OCI-LY7 (cell line): ENCODE measurements around the gene ZNF576.

Experiments
- CTCF ChIP-seq: fragments of 200-600 bp; sonication (generic); conservative IDR thresholded peaks from 2 replicates; pipeline ENCODE4 v1.5.1; 2014; ENCODE audit warnings: mild to moderate bottlenecking, antibody characterized with exemption, low read length, moderate library complexity, mixed read lengths
- EZH2phosphoT487 ChIP-seq: fragments of 200-600 bp; sonication (generic); IDR thresholded peaks from 2 replicates; pipeline ENCODE4 v1.6.1; 2018; ENCODE audit warnings: low read depth, borderline replicate concordance, mild to moderate bottlenecking, mixed run types, antibody characterized with exemption, low read length, moderate library complexity, mixed read lengths

- TF ChIP-seq CTCF, result no peak
- no peak for TF ChIP-seq EZH2phosphoT487
Measured at GRCh38 chr19:43605875-43606568, 9.6 kb downstream of the ZNF576 start.
